MM.1S (cell line): ENCODE data around the gene FAM174C.
A peak's percentile ranks its signal among the peaks of the same experiment; 100 is the strongest.

ENCODE experiments used
- DNase-seq: peaks from one replicate; pipeline ENCODE4 v3.0.0-alpha.2; 2015
- H2AFZ ChIP-seq: fragments of 300-600 bp; sonication (generic); 2 replicates; pipeline ENCODE4 v1.6.0; 2016; ENCODE audit warnings: antibody characterized with exemption, low read length
- H3F3A ChIP-seq: fragments of 300-600 bp; sonication (generic); 2 replicates; pipeline ENCODE4 v1.6.1; 2016; ENCODE audit warnings: mild to moderate bottlenecking, antibody characterized with exemption, low read length, moderate library complexity, mixed read lengths; ENCODE audit not compliant: insufficient read depth
- H3K27ac ChIP-seq: fragments of 300-600 bp; sonication (generic); 2 replicates; pipeline ENCODE4 v1.5.1; 2016; ENCODE audit warnings: mild to moderate bottlenecking, low read length
- H3K27me3 ChIP-seq: fragments of 300-600 bp; sonication (generic); replicated peaks from 2 replicates; pipeline ENCODE4 v1.6.0; 2016; ENCODE audit warnings: low read length; ENCODE audit not compliant: insufficient read depth
- H3K36me3 ChIP-seq: fragments of 300-600 bp; sonication (generic); replicated peaks from 2 replicates; pipeline ENCODE4 v1.6.1; 2016; ENCODE audit warnings: mild to moderate bottlenecking, low read length, mixed read lengths; ENCODE audit not compliant: insufficient read depth
- H3K4me1 ChIP-seq: fragments of 300-600 bp; sonication (generic); 2 replicates; pipeline ENCODE4 v1.6.1; 2016; ENCODE audit warnings: low read length, mixed read lengths
- H3K4me2 ChIP-seq: fragments of 300-600 bp; sonication (generic); 2 replicates; pipeline ENCODE4 v1.6.0; 2016; ENCODE audit warnings: low read depth, low read length
- H3K4me3 ChIP-seq: fragments of 300-600 bp; sonication (generic); 2 replicates; pipeline ENCODE4 v1.5.1; 2016; ENCODE audit warnings: low read length, mixed read lengths
- H3K79me2 ChIP-seq: fragments of 300-600 bp; sonication (generic); 2 replicates; pipeline ENCODE4 v1.6.1; 2016; ENCODE audit warnings: mixed run types, low read length, mixed read lengths
- H3K9ac ChIP-seq: fragments of 300-600 bp; sonication (generic); 2 replicates; pipeline ENCODE4 v1.6.1; 2016; ENCODE audit warnings: low read length, mixed read lengths
- H3K9me2 ChIP-seq: fragments of 300-600 bp; sonication (generic); replicated peaks from 2 replicates; pipeline ENCODE4 v1.6.1; 2016; ENCODE audit warnings: mild to moderate bottlenecking, low read length, mixed read lengths; ENCODE audit not compliant: insufficient read depth
- H3K9me3 ChIP-seq: fragments of 300-600 bp; sonication (generic); replicated peaks from 2 replicates; pipeline ENCODE4 v1.6.1; 2016; ENCODE audit warnings: mild to moderate bottlenecking, low read length, mixed read lengths; ENCODE audit not compliant: insufficient read depth
- H4K20me1 ChIP-seq: fragments of 300-600 bp; sonication (generic); 2 replicates; pipeline ENCODE4 v1.6.1; 2016; ENCODE audit warnings: mild to moderate bottlenecking, low read length, moderate library complexity, mixed read lengths; ENCODE audit not compliant: insufficient read depth
- CTCF ChIP-seq: fragments of 300-600 bp; sonication (generic); IDR thresholded peaks from 2 replicates; pipeline ENCODE4 v1.5.1; 2016; ENCODE audit warnings: antibody characterized with exemption, low read length, mixed read lengths
- EZH2 ChIP-seq: fragments of 300-600 bp; sonication (generic); optimal IDR thresholded peaks from 2 replicates; pipeline ENCODE3; 2017; ENCODE audit warnings: low read depth, mild to moderate bottlenecking, antibody characterized with exemption, low read length, mixed read lengths
- EZH2phosphoT487 ChIP-seq: fragments of 300-600 bp; sonication (generic); IDR thresholded peaks from 2 replicates; pipeline ENCODE4 v1.6.1; 2018; ENCODE audit warnings: antibody characterized with exemption, low read length

FAM174C gene

GRCh38 chr19:1237027-1237659 is 38.2 kb upstream of the FAM174C start:
- H3K4me2 ChIP-seq, result peak overlapping the region; percentile 27; the same call in 1 of the 2 replicates
- no peaks in the 10 kb centered on the region for H3K9me2 ChIP-seq
- no peak for DNase-seq
- H3K4me1 ChIP-seq, result peaks cover 7% of the 10 kb centered on the region
- H3K9me3 ChIP-seq, result no peaks in the 10 kb centered on the region
- no peaks in the 10 kb centered on the region for H4K20me1 ChIP-seq
- no peaks in the 10 kb centered on the region for H3K36me3 ChIP-seq
- H3K79me2 ChIP-seq, result peaks cover 5% of the 10 kb centered on the region
- no peak overlapping the region for H2AFZ ChIP-seq
- no peak overlapping the region for H3K9ac ChIP-seq
- TF ChIP-seq EZH2 (peak; percentile 100), EZH2phosphoT487 (peak; percentile 91), CTCF (no peak)
- H3K27me3 ChIP-seq, result peaks cover 72% of the 10 kb centered on the region
- H3K4me3 ChIP-seq, result peak overlapping the region; percentile 17; the same call in 1 of the 2 replicates
- no peak overlapping the region for H3K27ac ChIP-seq
- H3F3A ChIP-seq, result peaks cover 23% of the 10 kb centered on the region

- Histone ChIP-seq H3K9me2 (no peaks in the 10 kb centered on the region), H3K9me3 (no peaks in the 10 kb centered on the region), H4K20me1 (no peaks in the 10 kb centered on the region), H3K27me3 (peaks cover 65% of the 10 kb centered on the region), H3K27ac (no peak within 1 kb of the TSS), H3K79me2 (peaks cover 12% of the 10 kb centered on the region), H3K4me3 (peak within 1 kb of the TSS; percentile 17; the same call in 1 of the 2 replicates), H3K9ac (no peak within 1 kb of the TSS), H3K4me1 (peaks cover 7% of the 10 kb centered on the region), H3K36me3 (no peaks in the 10 kb centered on the region), H3F3A (peaks cover 23% of the 10 kb centered on the region), H3K4me2 (peak within 1 kb of the TSS; percentile 27; the same call in 1 of the 2 replicates), H2AFZ (no peak within 1 kb of the TSS)
- TF ChIP-seq EZH2, result no peak
- TF ChIP-seq CTCF, result no peak
- no peak for TF ChIP-seq EZH2phosphoT487
- DNase-seq, result no peak
These were observed 37.5 kb upstream of the FAM174C start, which contains the start of gene CBARP for GRCh38 chr19:1237754-1238368. TSS of gene CBARP (minus strand) at chr19:1238005. CDS start at chr19:1236100, 1,905 bp downstream.

- Histone ChIP-seq H3K79me2 (peaks cover 19% of the 10 kb centered on the region), H3K9me3 (no peaks in the 10 kb centered on the region), H3K27me3 (peaks cover 57% of the 10 kb centered on the region), H3K9ac (no peak overlapping the region), H3K4me3 (no peak overlapping the region), H3K9me2 (no peaks in the 10 kb centered on the region), H3F3A (peaks cover 24% of the 10 kb centered on the region), H4K20me1 (no peaks in the 10 kb centered on the region), H3K27ac (no peak overlapping the region), H3K36me3 (no peaks in the 10 kb centered on the region), H3K4me1 (peaks cover 7% of the 10 kb centered on the region), H3K4me2 (no peak overlapping the region), H2AFZ (no peak overlapping the region)
- DNase-seq, result no peak
- TF ChIP-seq EZH2phosphoT487 (no peak), EZH2 (no peak), CTCF (no peak)
These were observed 36.7 kb upstream of the FAM174C start for GRCh38 chr19:1238369-1239303.
